NCI-H460 (cell line): ENCODE measurements around the gene MEF2D. TPM values are rescaled to one million over a fixed set of nuclear protein-coding genes. Genes with fewer than 3 reads are reported as not detected.

Experiments used
- DNase-seq: peaks from one replicate; pipeline ENCODE4 v3.0.0-alpha.2; 2016; ENCODE audit warnings: low read depth; ENCODE audit errors: extremely low read depth
- small RNA-seq, 2 experiments: library from RNA; depleted of rRNA; stranded (forward); fragments of <200 nt; gene quantifications; one replicate each; pipeline ENCODE3, GENCODE V24; 2014
- total RNA-seq: library from RNA; depleted of rRNA; stranded (reverse); fragments of >200 nt; shearing (Covaris generic); gene quantifications from 2 replicates; pipeline ENCODE4 v1.2.3, GENCODE V29; 2014; rRNA removed

Gene MEF2D
- total RNA-seq, 1 experiment from 2014 or later, result 23.8 TPM

GRCh38 chr1:156416993-156417392 is 83.6 kb downstream of the MEF2D start:
- DNase-seq, result no peak

- DNase-seq, result no peak
These were observed 86.0 kb downstream of the MEF2D start for GRCh38 chr1:156414461-156415064.

Small RNAs within 50 kb of the gene (small RNA-seq; reads per million reads assigned to genes)
- gene MIR9-1 (0 to 0.06 reads per million in 2 experiments), gene RF00019 (0 reads per million in 2 experiments)

Other genes starting within 250 kb of the MEF2D start
- gene SMG5, start 217.9 kb downstream of the MEF2D start, total RNA-seq, result 74.7 and 79.8 TPM in 2 replicates
- 11.3 and 13.3 TPM in 2 replicates for gene TMEM79, start 216.4 kb downstream of the MEF2D start, total RNA-seq
- gene GLMP, start 205.1 kb downstream of the MEF2D start, total RNA-seq, result 50.5 and 62.2 TPM in 2 replicates
- gene VHLL, start 201.5 kb downstream of the MEF2D start, total RNA-seq, result not detected in 2 replicates
- gene CCT3, start 162.5 kb downstream of the MEF2D start, total RNA-seq, result 507 and 571 TPM in 2 replicates
- 0.67 and 1.4 TPM in 2 replicates for gene TSACC, start 162.2 kb downstream of the MEF2D start, total RNA-seq
- gene RHBG, start 131.6 kb downstream of the MEF2D start, total RNA-seq, result not detected in 2 replicates
- 27.6 and 28.7 TPM in 2 replicates for gene IQGAP3, start 71.8 kb upstream of the MEF2D start, total RNA-seq
- gene TTC24, start 78.9 kb upstream of the MEF2D start, total RNA-seq, result not detected in 2 replicates
- gene NAXE, start 91.0 kb upstream of the MEF2D start, total RNA-seq, result 235 and 249 TPM in 2 replicates
- gene GPATCH4, start 100.7 kb upstream of the MEF2D start, total RNA-seq, result 28.7 and 36.7 TPM in 2 replicates
- gene HAPLN2, start 118.6 kb upstream of the MEF2D start, total RNA-seq, result 0.52 TPM in 1 of 2 replicates, not detected in the other
- gene BCAN, start 141.3 kb upstream of the MEF2D start, total RNA-seq, result 0.07 TPM in 1 of 2 replicates, not detected in the other
- 2.2 and 2.5 TPM in 2 replicates for gene NES, start 176.6 kb upstream of the MEF2D start, total RNA-seq
- gene CRABP2, start 204.8 kb upstream of the MEF2D start, total RNA-seq, result 1.2 and 1.8 TPM in 2 replicates
- 24.6 and 32.1 TPM in 2 replicates for gene METTL25B, start 227.7 kb upstream of the MEF2D start, total RNA-seq
- 42.1 and 42.2 TPM in 2 replicates for gene ISG20L2, start 228.0 kb upstream of the MEF2D start, total RNA-seq
- 175 and 203 TPM in 2 replicates for gene MRPL24, start 240.3 kb upstream of the MEF2D start, total RNA-seq